MM.1S (cell line): ENCODE data around the gene MVK.

Experiments
- DNase-seq: peaks from one replicate; pipeline ENCODE4 v3.0.0-alpha.2; 2015
- H2AFZ ChIP-seq: fragments of 300-600 bp; sonication (generic); 2 replicates; pipeline ENCODE4 v1.6.0; 2016; ENCODE audit warnings: antibody characterized with exemption, low read length
- H3F3A ChIP-seq: fragments of 300-600 bp; sonication (generic); 2 replicates; pipeline ENCODE4 v1.6.1; 2016; ENCODE audit warnings: mild to moderate bottlenecking, antibody characterized with exemption, low read length, moderate library complexity, mixed read lengths; ENCODE audit not compliant: insufficient read depth
- H3K27ac ChIP-seq: fragments of 300-600 bp; sonication (generic); 2 replicates; pipeline ENCODE4 v1.5.1; 2016; ENCODE audit warnings: mild to moderate bottlenecking, low read length
- H3K27me3 ChIP-seq: fragments of 300-600 bp; sonication (generic); replicated peaks from 2 replicates; pipeline ENCODE4 v1.6.0; 2016; ENCODE audit warnings: low read length; ENCODE audit not compliant: insufficient read depth
- H3K36me3 ChIP-seq: fragments of 300-600 bp; sonication (generic); replicated peaks from 2 replicates; pipeline ENCODE4 v1.6.1; 2016; ENCODE audit warnings: mild to moderate bottlenecking, low read length, mixed read lengths; ENCODE audit not compliant: insufficient read depth
- H3K4me1 ChIP-seq: fragments of 300-600 bp; sonication (generic); 2 replicates; pipeline ENCODE4 v1.6.1; 2016; ENCODE audit warnings: low read length, mixed read lengths
- H3K4me2 ChIP-seq: fragments of 300-600 bp; sonication (generic); 2 replicates; pipeline ENCODE4 v1.6.0; 2016; ENCODE audit warnings: low read depth, low read length
- H3K4me3 ChIP-seq: fragments of 300-600 bp; sonication (generic); 2 replicates; pipeline ENCODE4 v1.5.1; 2016; ENCODE audit warnings: low read length, mixed read lengths
- H3K79me2 ChIP-seq: fragments of 300-600 bp; sonication (generic); 2 replicates; pipeline ENCODE4 v1.6.1; 2016; ENCODE audit warnings: mixed run types, low read length, mixed read lengths
- H3K9ac ChIP-seq: fragments of 300-600 bp; sonication (generic); 2 replicates; pipeline ENCODE4 v1.6.1; 2016; ENCODE audit warnings: low read length, mixed read lengths
- H3K9me2 ChIP-seq: fragments of 300-600 bp; sonication (generic); replicated peaks from 2 replicates; pipeline ENCODE4 v1.6.1; 2016; ENCODE audit warnings: mild to moderate bottlenecking, low read length, mixed read lengths; ENCODE audit not compliant: insufficient read depth
- H3K9me3 ChIP-seq: fragments of 300-600 bp; sonication (generic); replicated peaks from 2 replicates; pipeline ENCODE4 v1.6.1; 2016; ENCODE audit warnings: mild to moderate bottlenecking, low read length, mixed read lengths; ENCODE audit not compliant: insufficient read depth
- H4K20me1 ChIP-seq: fragments of 300-600 bp; sonication (generic); 2 replicates; pipeline ENCODE4 v1.6.1; 2016; ENCODE audit warnings: mild to moderate bottlenecking, low read length, moderate library complexity, mixed read lengths; ENCODE audit not compliant: insufficient read depth
- CTCF ChIP-seq: fragments of 300-600 bp; sonication (generic); IDR thresholded peaks from 2 replicates; pipeline ENCODE4 v1.5.1; 2016; ENCODE audit warnings: antibody characterized with exemption, low read length, mixed read lengths
- EZH2 ChIP-seq: fragments of 300-600 bp; sonication (generic); optimal IDR thresholded peaks from 2 replicates; pipeline ENCODE3; 2017; ENCODE audit warnings: low read depth, mild to moderate bottlenecking, antibody characterized with exemption, low read length, mixed read lengths
- EZH2phosphoT487 ChIP-seq: fragments of 300-600 bp; sonication (generic); IDR thresholded peaks from 2 replicates; pipeline ENCODE4 v1.6.1; 2018; ENCODE audit warnings: antibody characterized with exemption, low read length

Gene MVK

GRCh38 chr12:109582636-109583035 lies 9.0 kb downstream of the MVK start:
- Histone ChIP-seq H3K4me1 (no peaks in the 10 kb centered on the region), H3F3A (no peaks in the 10 kb centered on the region), H3K36me3 (no peaks in the 10 kb centered on the region), H3K4me3 (no peak overlapping the region), H3K27me3 (no peaks in the 10 kb centered on the region), H3K27ac (no peak overlapping the region), H3K9ac (no peak overlapping the region), H3K9me3 (no peaks in the 10 kb centered on the region), H4K20me1 (no peaks in the 10 kb centered on the region), H3K4me2 (no peak overlapping the region), H3K79me2 (no peaks in the 10 kb centered on the region), H3K9me2 (no peaks in the 10 kb centered on the region), H2AFZ (no peak overlapping the region)
- TF ChIP-seq EZH2 (no peak), EZH2phosphoT487 (no peak), CTCF (no peak)
- no peak for DNase-seq

GRCh38 chr12:109583733-109584132 lies 10.1 kb downstream of the MVK start:
- no peaks in the 10 kb centered on the region for H3K9me3 ChIP-seq
- H3K4me1 ChIP-seq = no peaks in the 10 kb centered on the region
- DNase-seq = no peak
- no peak overlapping the region for H3K4me3 ChIP-seq
- H4K20me1 ChIP-seq = no peaks in the 10 kb centered on the region
- no peaks in the 10 kb centered on the region for H3F3A ChIP-seq
- no peak overlapping the region for H3K27ac ChIP-seq
- H3K4me2 ChIP-seq = no peak overlapping the region
- H2AFZ ChIP-seq = no peak overlapping the region
- no peak for TF ChIP-seq EZH2
- TF ChIP-seq CTCF = no peak
- no peak for TF ChIP-seq EZH2phosphoT487
- H3K9ac ChIP-seq = no peak overlapping the region
- H3K79me2 ChIP-seq = no peaks in the 10 kb centered on the region
- no peaks in the 10 kb centered on the region for H3K27me3 ChIP-seq
- no peaks in the 10 kb centered on the region for H3K36me3 ChIP-seq
- no peaks in the 10 kb centered on the region for H3K9me2 ChIP-seq

GRCh38 chr12:109586385-109587296 lies 13.0 kb downstream of the MVK start:
- Histone ChIP-seq H3K27me3 (no peaks in the 10 kb centered on the region), H4K20me1 (no peaks in the 10 kb centered on the region), H3K9ac (no peak overlapping the region), H3K9me3 (no peaks in the 10 kb centered on the region), H3K9me2 (no peaks in the 10 kb centered on the region), H3K36me3 (no peaks in the 10 kb centered on the region), H3K27ac (no peak overlapping the region), H3F3A (no peaks in the 10 kb centered on the region), H3K4me1 (no peaks in the 10 kb centered on the region), H3K4me3 (no peak overlapping the region), H3K79me2 (no peaks in the 10 kb centered on the region), H3K4me2 (no peak overlapping the region), H2AFZ (no peak overlapping the region)
- TF ChIP-seq EZH2phosphoT487 (no peak), CTCF (no peak), EZH2 (no peak)
- DNase-seq = no peak
